Liver (tissue), 3 donors: Measurements from ENCODE around the gene CFAP99.

ENCODE experiments used
- ATF3 ChIP-seq: IDR thresholded peaks from 2 replicates; pipeline ENCODE4 v1.6.1; 2016; ENCODE audit warnings: antibody characterized with exemption
- TF ChIP-seq, protein P1 (sequence below): fragments of 150-350 bp; IDR thresholded peaks from 2 replicates; pipeline ENCODE4 v1.5.1; 2017; ENCODE audit warnings: improper control_type of control experiment, low read depth, low read length; ENCODE audit not compliant: missing input control
- donor health status: healthy.
- donor health status: healthy.

GRCh38 chr4:2415213-2415612, 3.5 kb upstream of the CFAP99 start:
- TF ChIP-seq, protein P1, sequence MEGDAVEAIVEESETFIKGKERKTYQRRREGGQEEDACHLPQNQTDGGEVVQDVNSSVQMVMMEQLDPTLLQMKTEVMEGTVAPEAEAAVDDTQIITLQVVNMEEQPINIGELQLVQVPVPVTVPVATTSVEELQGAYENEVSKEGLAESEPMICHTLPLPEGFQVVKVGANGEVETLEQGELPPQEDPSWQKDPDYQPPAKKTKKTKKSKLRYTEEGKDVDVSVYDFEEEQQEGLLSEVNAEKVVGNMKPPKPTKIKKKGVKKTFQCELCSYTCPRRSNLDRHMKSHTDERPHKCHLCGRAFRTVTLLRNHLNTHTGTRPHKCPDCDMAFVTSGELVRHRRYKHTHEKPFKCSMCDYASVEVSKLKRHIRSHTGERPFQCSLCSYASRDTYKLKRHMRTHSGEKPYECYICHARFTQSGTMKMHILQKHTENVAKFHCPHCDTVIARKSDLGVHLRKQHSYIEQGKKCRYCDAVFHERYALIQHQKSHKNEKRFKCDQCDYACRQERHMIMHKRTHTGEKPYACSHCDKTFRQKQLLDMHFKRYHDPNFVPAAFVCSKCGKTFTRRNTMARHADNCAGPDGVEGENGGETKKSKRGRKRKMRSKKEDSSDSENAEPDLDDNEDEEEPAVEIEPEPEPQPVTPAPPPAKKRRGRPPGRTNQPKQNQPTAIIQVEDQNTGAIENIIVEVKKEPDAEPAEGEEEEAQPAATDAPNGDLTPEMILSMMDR, result no peak
- TF ChIP-seq ATF3, result no peak
